Suppressor macrophage treated with lipopolysaccharide for 4 hours (primary cell): Measurements from ENCODE around the gene FLRT2.

ENCODE experiments used
- DNase-seq: peaks from one replicate; pipeline ENCODE4 v3.0.0-alpha.2; 2020

The FLRT2 gene

GRCh38 chr14:85675957-85676356 lies 146.0 kb downstream of the FLRT2 start:
- no peak for DNase-seq

GRCh38 chr14:85686908-85687307 lies 157.0 kb downstream of the FLRT2 start:
- no peak for DNase-seq

GRCh38 chr14:85687456-85687855 lies 157.5 kb downstream of the FLRT2 start:
- no peak for DNase-seq

- DNase-seq: peak; percentile 5
Measured at GRCh38 chr14:85688006-85688405, 158.1 kb downstream of the FLRT2 start.

- DNase-seq: no peak
Measured at GRCh38 chr14:85695300-85695699, 165.4 kb downstream of the FLRT2 start.

- no peak for DNase-seq
Measured at GRCh38 chr14:85701116-85701515, 171.2 kb downstream of the FLRT2 start.

- no peak for DNase-seq
Measured at GRCh38 chr14:85701763-85702162, 171.8 kb downstream of the FLRT2 start.

- DNase-seq: no peak
Measured at GRCh38 chr14:85702191-85702590, 172.2 kb downstream of the FLRT2 start.

- DNase-seq: peak; percentile 10
Measured at GRCh38 chr14:85702997-85703396, 173.1 kb downstream of the FLRT2 start.
